ENCODE data around the gene SELENOH.

DNA sequence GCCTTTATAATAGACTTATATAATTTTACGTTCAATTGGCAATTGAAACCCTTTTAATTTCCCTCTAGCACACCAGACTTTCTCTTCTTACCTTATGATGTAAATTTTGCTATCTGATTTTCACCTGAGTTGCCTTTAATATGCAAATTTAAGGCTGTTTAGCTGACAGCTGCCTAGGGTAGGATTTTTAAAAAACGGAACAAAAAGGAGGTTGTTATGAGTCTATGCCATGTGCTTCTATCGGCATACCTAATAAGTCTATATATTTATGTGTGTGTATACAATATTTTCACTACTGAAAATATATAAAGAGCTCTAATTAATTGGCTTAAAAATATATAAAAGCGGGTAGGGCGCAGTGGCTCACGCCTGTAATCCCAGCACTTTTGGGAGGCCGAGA is 11.8 kb upstream of the SELENOH start:
- TF ChIP-seq POLR2A (IDR thresholded peaks at IDR 0.05; ENCODE audit: low read length) = no peak
- TF ChIP-seq GATA1 (IDR thresholded peaks at IDR 0.05; ENCODE audit: low read depth, low read length) = no peak

Data from erythroblast (primary cell).